Measurements from ENCODE around the gene FHOD1. TPM values are rescaled to one million over a fixed set of nuclear protein-coding genes. Genes with fewer than 3 reads are reported as not detected.

FHOD1 gene
- total RNA-seq, 1 donor from 2014 or later = 104 TPM

DNA sequence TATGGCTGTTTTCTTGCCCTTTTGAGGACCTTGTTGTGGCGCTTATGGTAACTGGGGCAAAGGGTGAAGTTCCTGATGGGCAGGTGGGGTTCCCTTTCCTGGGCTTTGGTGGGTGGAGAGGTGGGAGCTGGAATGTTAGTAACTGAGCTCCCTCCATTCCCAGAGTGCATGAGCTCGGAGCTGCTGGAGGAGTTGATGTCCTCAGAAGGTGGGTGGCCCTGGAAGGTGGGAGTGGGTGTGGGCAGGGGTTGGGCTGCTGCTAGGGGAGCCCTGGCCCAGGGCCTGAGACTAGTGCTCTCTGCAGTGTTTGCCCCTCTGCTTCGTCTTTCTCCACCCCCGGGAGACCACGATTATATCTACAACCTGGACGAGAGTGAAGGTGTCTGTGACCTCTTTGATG lies 49.6 kb downstream of the FHOD1 start:
- intact Hi-C loops (cut with micrococcal nuclease) = no loop called here

DNA sequence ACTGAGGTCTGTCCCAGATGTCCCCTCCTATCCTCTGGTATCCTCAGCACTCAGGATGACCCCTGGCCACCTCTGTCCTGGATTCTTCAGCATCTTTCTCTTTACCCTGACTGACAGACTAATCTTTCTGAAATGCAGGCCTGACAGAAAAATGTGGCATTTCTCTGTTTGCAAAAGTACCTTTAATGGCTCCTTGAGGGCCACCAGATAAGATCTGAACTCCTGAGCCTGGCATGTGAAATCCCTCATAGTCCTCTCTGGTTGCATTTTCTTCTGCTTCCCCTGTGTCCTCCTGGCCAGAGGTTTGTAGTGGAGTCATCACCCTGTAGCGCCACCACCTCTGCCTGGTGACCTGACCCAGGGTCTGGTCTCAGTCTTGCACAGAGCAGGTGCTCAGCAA lies 50.4 kb downstream of the FHOD1 start:
- intact Hi-C loops (cut with micrococcal nuclease) = no loop called here

DNA sequence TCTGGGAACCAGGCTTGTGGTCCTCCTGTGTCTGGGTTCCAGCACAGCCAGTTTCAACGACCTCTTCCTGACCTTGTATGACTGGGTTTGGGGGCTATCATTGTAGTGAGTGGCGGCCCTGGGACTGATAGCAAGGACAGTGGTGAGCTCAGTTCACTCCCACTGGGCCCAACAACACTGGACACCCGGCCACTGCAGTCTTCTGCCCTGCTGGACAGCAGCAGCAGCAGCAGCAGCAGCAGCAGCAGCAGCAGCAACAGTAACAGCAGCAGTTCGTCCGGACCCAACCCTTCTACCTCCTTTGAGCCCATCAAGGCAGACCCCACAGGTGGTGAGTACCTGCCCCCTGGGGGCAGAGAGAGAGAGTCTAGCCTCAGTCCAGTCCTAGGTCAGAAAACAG lies 51.6 kb downstream of the FHOD1 start:
- intact Hi-C loops (cut with micrococcal nuclease) = no loop called here

GRCh38 chr16:67194260-67194659 lies 53.0 kb downstream of the FHOD1 start:
- intact Hi-C loops (cut with micrococcal nuclease) = loop anchor here (5.0 kb wide), 1 partner anchor 203 kb away; no protein-coding TSS in a partner anchor

GRCh38 chr16:67193536-67193935 lies 53.7 kb downstream of the FHOD1 start:
- intact Hi-C loops (cut with micrococcal nuclease) = loop anchor here (5.0 kb wide), 1 partner anchor 204 kb away; no protein-coding TSS in a partner anchor

DNA sequence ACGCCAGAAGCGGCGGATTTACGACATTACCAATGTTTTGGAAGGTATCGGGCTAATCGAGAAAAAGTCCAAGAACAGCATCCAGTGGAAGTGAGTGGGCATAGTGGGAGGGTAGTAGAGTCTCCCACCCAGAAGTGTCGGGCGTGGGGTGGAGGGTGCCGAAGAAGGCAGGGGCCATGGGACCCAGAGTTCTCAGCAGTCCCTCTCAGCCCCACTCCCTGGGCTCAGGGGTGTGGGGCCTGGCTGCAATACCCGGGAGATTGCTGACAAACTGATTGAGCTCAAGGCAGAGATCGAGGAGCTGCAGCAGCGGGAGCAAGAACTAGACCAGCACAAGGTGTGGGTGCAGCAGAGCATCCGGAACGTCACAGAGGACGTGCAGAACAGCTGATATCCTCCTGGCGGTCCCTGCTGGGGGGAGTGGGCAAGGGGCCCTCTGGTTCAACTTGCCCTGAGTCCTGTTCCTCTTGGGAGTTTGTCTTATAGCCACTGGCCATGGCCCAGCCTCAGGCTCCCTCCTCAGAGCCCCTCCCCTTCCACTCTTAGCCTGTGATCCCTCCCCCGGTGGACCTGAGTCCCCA lies 54.4 kb downstream of the FHOD1 start:
- intact Hi-C loops (cut with micrococcal nuclease) = loop anchor here (1.0 to 5.0 kb wide), 7 partner anchors 10 to 289 kb away; partner anchors contain the start of genes FBXL8, FHOD1, MATCAP1 and TMEM208

- intact Hi-C loops (cut with micrococcal nuclease) = loop anchor here (1.0 to 5.0 kb wide), 7 partner anchors 9 to 290 kb away; partner anchors contain the start of genes FBXL8, FHOD1, MATCAP1 and TMEM208
Measured at GRCh38 chr16:67191995-67192681, 55.1 kb downstream of the FHOD1 start, which contains the start of gene E2F4. Gene E2F4 (plus strand): TSS chr16:67192155. CDS start chr16:67192228, 73 bp downstream.

DNA sequence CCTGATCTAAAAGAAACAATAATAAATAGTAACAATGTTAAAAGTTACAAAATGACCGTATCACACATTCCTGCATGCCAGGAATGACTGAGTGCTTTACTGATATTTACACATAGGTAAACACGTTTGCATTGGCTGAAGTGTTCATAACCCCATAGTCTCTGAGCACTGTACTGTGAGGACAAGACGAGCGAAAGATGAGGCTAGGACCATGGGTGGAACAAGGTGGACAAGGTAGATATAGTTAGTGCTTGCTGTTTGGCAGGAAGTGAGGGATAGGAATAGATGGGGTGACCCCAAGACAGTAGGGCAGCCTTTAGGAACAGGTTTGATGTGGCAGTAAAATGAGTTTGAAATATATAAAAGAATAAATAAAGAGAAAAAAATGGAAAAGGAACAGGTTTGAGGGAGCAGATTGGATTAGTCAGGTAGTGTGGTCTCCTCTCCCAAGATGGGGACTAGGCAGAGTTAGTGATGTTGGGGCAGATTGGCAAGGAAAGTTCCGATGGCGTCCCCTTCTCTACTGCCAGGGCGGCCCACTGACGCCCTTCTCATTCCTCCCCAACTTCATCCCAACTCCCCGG lies 55.8 kb downstream of the FHOD1 start:
- intact Hi-C loops (cut with micrococcal nuclease) = loop anchor here (5.0 kb wide), 1 partner anchor 206 kb away; no protein-coding TSS in a partner anchor

- intact Hi-C loops (cut with micrococcal nuclease) = loop anchor here (5.0 kb wide), 1 partner anchor 207 kb away; no protein-coding TSS in a partner anchor
Measured at GRCh38 chr16:67190448-67191399, 56.6 kb downstream of the FHOD1 start.

DNA sequence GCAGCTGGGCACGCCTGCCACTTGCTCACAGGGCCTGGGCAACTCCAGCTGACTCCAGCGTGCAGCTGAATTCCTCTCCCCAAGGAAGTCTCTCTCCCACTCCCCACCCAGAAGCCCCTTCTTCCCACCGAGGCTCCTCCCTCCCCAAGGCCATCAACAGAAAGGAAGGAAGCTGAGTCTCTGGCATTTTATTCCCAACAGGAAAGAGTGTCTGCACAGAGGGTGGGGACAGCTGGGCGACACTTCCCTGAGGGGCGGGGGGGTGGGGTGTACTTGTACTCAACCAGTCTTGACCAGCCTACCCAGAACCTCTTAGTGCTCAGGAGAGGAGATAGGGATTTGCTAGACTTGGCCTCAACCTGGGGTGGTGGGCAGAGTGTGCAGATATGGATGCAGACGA lies 57.2 kb downstream of the FHOD1 start, which contains the start of gene EXOC3L1:
TSS of gene EXOC3L1 (minus strand) at position 96 of the 400 bp plus-strand sequence. CDS start 460 bp downstream, outside the sequence.
- intact Hi-C loops (cut with micrococcal nuclease) = loop anchor here (5.0 kb wide), 1 partner anchor 207 kb away; no protein-coding TSS in a partner anchor

- intact Hi-C loops (cut with micrococcal nuclease) = no loop called here
Measured at GRCh38 chr16:67188798-67189197, 58.5 kb downstream of the FHOD1 start.

GRCh38 chr16:67188323-67188722 lies 59.0 kb downstream of the FHOD1 start:
- intact Hi-C loops (cut with micrococcal nuclease) = no loop called here

GRCh38 chr16:67187175-67187890 lies 59.9 kb downstream of the FHOD1 start:
- intact Hi-C loops (cut with micrococcal nuclease) = no loop called here

GRCh38 chr16:67186550-67186950 lies 60.7 kb downstream of the FHOD1 start:
- intact Hi-C loops (cut with micrococcal nuclease) = no loop called here

- intact Hi-C loops (cut with micrococcal nuclease) = loop anchor here (1.0 kb wide), 2 partner anchors 208 to 231 kb away; no protein-coding TSS in a partner anchor
Measured at GRCh38 chr16:67185651-67186134, 61.6 kb downstream of the FHOD1 start.

- intact Hi-C loops (cut with micrococcal nuclease) = loop anchor here (1.0 to 5.0 kb wide), 4 partner anchors 208 to 482 kb away; partner anchors contain the start of genes C16orf86, ENKD1 and PDP2
Measured at GRCh38 chr16:67184995-67185650, 62.2 kb downstream of the FHOD1 start.

- intact Hi-C loops (cut with micrococcal nuclease) = loop anchor here (5.0 kb wide), 2 partner anchors 302 to 483 kb away; partner anchors contain the start of genes C16orf86, ENKD1 and PDP2
Measured at GRCh38 chr16:67184453-67184994, 62.8 kb downstream of the FHOD1 start.

DNA sequence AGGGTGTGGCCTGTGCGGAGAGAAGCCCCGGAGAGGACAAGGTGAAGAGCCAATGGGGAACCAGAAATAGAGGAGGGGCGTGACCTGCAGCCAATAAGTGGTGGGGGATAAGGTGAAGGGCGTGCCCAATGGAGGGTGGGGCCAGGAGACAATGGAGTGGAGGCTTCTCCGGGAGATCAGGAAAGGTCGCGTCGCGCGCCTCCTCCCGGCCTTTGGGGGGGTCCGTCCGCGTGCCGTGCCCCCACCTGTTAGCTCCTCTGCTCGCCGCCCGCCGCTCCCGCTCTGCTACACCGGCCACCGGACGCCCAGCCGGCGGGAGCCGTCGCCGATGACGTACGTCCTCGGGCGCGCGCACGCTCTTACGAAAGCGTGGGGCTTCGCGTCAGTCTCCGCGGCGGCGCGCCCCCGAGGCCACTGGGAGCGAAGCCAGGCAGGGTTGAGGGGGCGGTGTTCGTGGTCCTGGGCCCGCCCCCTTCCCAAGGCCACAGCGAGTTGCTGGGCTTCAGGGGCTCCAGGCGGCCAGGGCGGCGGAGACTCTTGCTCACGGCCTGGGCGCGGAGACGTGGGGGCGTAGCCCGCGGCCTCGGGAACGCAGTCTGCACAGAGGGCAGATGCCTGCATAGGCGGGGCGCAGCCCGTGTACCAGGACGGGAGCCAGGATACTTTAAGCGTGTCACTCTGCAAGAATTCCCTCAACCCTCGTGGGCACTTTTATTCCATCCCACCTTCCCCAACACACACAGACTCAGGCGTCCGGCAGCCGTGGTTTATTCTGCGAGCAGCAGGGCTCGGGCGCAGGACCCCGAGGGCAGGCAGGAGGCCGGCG lies 63.4 kb downstream of the FHOD1 start, which contains the start of gene MATCAP1:
TSS of gene MATCAP1 (minus strand) at position 337 of the 826 bp plus-strand sequence. CDS start 3,353 bp downstream, outside the sequence.
- intact Hi-C loops (cut with micrococcal nuclease) = loop anchor here (1.0 to 5.0 kb wide), 14 partner anchors 8 to 483 kb away; partner anchors contain the start of genes C16orf86, CBFB, E2F4 and ENKD1
